DOHH2 (cell line): ENCODE measurements around the gene SHISA2.

ENCODE experiments used
- H3F3A ChIP-seq: fragments of 200-600 bp; sonication (generic), shearing (Covaris generic); 2 replicates; pipeline ENCODE4 v1.6.0; 2016; ENCODE audit warnings: antibody characterized with exemption, mild to moderate bottlenecking; ENCODE audit not compliant: control insufficient read depth, insufficient read depth
- H3K27ac ChIP-seq: fragments of 200-600 bp; sonication (generic); 2 replicates; pipeline ENCODE4 v1.5.1; 2014; ENCODE audit warnings: low read depth, mild to moderate bottlenecking, low read length, moderate library complexity
- H3K27me3 ChIP-seq: fragments of 200-600 bp; sonication (generic); 2 replicates; pipeline ENCODE4 v1.6.1; 2014; ENCODE audit warnings: mild to moderate bottlenecking, low read length, mixed read lengths; ENCODE audit not compliant: control insufficient read depth
- H3K36me3 ChIP-seq: fragments of 200-600 bp; sonication (generic); 2 replicates; pipeline ENCODE4 v1.6.1; 2014; ENCODE audit warnings: mild to moderate bottlenecking, low read length, moderate library complexity, mixed read lengths; ENCODE audit not compliant: control insufficient read depth
- H3K4me1 ChIP-seq: fragments of 200-600 bp; sonication (generic); 2 replicates; pipeline ENCODE4 v1.6.1; 2014; ENCODE audit warnings: mild to moderate bottlenecking, low read length, mixed read lengths; ENCODE audit not compliant: control insufficient read depth
- H3K4me2 ChIP-seq: fragments of 200-600 bp; sonication (generic); 2 replicates; pipeline ENCODE4 v1.6.0; 2014; ENCODE audit warnings: mild to moderate bottlenecking, low read length, moderate library complexity
- H3K4me3 ChIP-seq: fragments of 200-600 bp; sonication (generic); 2 replicates; pipeline ENCODE4 v1.5.1; 2014; ENCODE audit warnings: mild to moderate bottlenecking, low read length, mixed read lengths
- H3K79me2 ChIP-seq: fragments of 200-600 bp; sonication (generic); 2 replicates; pipeline ENCODE4 v1.6.1; 2014; ENCODE audit warnings: mild to moderate bottlenecking, low read length, mixed read lengths; ENCODE audit not compliant: control insufficient read depth
- H3K9me2 ChIP-seq: fragments of 200-600 bp; sonication (generic); replicated peaks from 2 replicates; pipeline ENCODE4 v1.6.1; 2014; ENCODE audit warnings: mild to moderate bottlenecking, low read length, mixed read lengths; ENCODE audit not compliant: control insufficient read depth
- H3K9me3 ChIP-seq: fragments of 200-600 bp; sonication (generic); 2 replicates; pipeline ENCODE4 v1.6.1; 2014; ENCODE audit warnings: antibody characterized with exemption, low read length, mixed read lengths; ENCODE audit not compliant: control insufficient read depth, insufficient read depth
- H4K20me1 ChIP-seq: fragments of 200-600 bp; sonication (generic); 2 replicates; pipeline ENCODE4 v1.6.0; 2014; ENCODE audit warnings: low read depth, mild to moderate bottlenecking, antibody characterized with exemption, low read length, moderate library complexity; ENCODE audit not compliant: control insufficient read depth, insufficient read depth
- EZH2phosphoT487 ChIP-seq: fragments of 200-600 bp; sonication (generic); IDR thresholded peaks from 2 replicates; pipeline ENCODE4 v1.6.1; 2017; ENCODE audit warnings: borderline replicate concordance, mild to moderate bottlenecking, antibody characterized with exemption, low read length, moderate library complexity, mixed read lengths
- TF ChIP-seq, protein P1 (sequence below): fragments of 200-600 bp; sonication (generic); IDR thresholded peaks from one replicate; pipeline ENCODE4 v1.5.1; 2014; ENCODE audit warnings: antibody characterized with exemption, mild to moderate bottlenecking, low read depth, low read length; ENCODE audit not compliant: poor library complexity, severe bottlenecking

Gene SHISA2

DNA sequence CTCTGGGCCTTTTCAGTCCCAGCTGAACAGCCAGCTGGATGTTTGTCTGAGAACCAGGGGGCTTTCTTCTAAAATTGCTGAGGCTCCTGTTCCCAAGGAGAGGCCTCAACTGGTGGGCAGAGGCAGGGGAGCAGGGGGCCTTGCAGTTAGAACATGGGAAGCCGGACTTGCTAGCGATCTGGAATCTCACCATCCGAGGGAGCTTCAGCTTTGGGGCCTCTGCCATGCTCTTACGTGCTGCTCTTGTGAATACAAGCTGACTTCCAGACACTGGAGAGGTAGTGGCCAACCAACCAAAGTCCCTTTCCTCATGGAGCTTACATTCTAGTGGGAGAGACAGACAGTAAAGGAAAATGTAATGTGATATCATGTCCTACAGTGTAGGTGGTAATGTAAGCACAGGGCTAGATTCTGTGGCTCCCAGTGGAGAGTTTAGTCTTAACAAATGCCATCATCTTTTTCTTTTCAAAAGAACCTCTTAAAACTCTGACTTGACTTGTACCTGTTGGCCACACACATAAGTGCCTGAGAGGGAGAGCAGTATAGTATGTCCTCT is 22.2 kb downstream of the SHISA2 start:
- Histone ChIP-seq H3K27me3 (no peaks in the 10 kb centered on the region), H3K9me2 (no peaks in the 10 kb centered on the region), H3K79me2 (no peaks in the 10 kb centered on the region), H3K27ac (no peak overlapping the region), H3K4me2 (no peak overlapping the region), H3K9me3 (no peaks in the 10 kb centered on the region; the same call in 1 of the 2 replicates), H4K20me1 (no peaks in the 10 kb centered on the region), H3K4me3 (no peak overlapping the region), H3K36me3 (no peaks in the 10 kb centered on the region), H3F3A (no peaks in the 10 kb centered on the region), H3K4me1 (no peaks in the 10 kb centered on the region)
- no peak for TF ChIP-seq EZH2phosphoT487
- TF ChIP-seq, protein P1, sequence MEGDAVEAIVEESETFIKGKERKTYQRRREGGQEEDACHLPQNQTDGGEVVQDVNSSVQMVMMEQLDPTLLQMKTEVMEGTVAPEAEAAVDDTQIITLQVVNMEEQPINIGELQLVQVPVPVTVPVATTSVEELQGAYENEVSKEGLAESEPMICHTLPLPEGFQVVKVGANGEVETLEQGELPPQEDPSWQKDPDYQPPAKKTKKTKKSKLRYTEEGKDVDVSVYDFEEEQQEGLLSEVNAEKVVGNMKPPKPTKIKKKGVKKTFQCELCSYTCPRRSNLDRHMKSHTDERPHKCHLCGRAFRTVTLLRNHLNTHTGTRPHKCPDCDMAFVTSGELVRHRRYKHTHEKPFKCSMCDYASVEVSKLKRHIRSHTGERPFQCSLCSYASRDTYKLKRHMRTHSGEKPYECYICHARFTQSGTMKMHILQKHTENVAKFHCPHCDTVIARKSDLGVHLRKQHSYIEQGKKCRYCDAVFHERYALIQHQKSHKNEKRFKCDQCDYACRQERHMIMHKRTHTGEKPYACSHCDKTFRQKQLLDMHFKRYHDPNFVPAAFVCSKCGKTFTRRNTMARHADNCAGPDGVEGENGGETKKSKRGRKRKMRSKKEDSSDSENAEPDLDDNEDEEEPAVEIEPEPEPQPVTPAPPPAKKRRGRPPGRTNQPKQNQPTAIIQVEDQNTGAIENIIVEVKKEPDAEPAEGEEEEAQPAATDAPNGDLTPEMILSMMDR = no peak

- Histone ChIP-seq H4K20me1 (no peaks in the 10 kb centered on the region), H3K9me3 (no peaks in the 10 kb centered on the region; the same call in 1 of the 2 replicates), H3F3A (no peaks in the 10 kb centered on the region), H3K4me2 (no peak overlapping the region), H3K27me3 (no peaks in the 10 kb centered on the region), H3K9me2 (no peaks in the 10 kb centered on the region), H3K4me1 (no peaks in the 10 kb centered on the region), H3K4me3 (no peak overlapping the region), H3K79me2 (no peaks in the 10 kb centered on the region), H3K27ac (no peak overlapping the region), H3K36me3 (no peaks in the 10 kb centered on the region)
- TF ChIP-seq, protein P1 = no peak
- no peak for TF ChIP-seq EZH2phosphoT487
Observed at GRCh38 chr13:26026211-26026610, 25.6 kb downstream of the SHISA2 start.

GRCh38 chr13:26025771-26026170 is 26.0 kb downstream of the SHISA2 start:
- TF ChIP-seq EZH2phosphoT487 = no peak
- TF ChIP-seq, protein P1 = no peak
- H3K4me1 ChIP-seq = no peaks in the 10 kb centered on the region

More at GRCh38 chr13:26025771-26026170, 26.0 kb downstream of the SHISA2 start:
- no peaks in the 10 kb centered on the region for H3K9me2 ChIP-seq
- H3K9me3 ChIP-seq = no peaks in the 10 kb centered on the region; the same call in 1 of the 2 replicates
- H3K79me2 ChIP-seq = no peaks in the 10 kb centered on the region
- H3K27me3 ChIP-seq = no peaks in the 10 kb centered on the region
- no peak overlapping the region for H3K4me3 ChIP-seq
- H3K4me2 ChIP-seq = no peak overlapping the region
- no peaks in the 10 kb centered on the region for H3K36me3 ChIP-seq
- no peak overlapping the region for H3K27ac ChIP-seq
- H4K20me1 ChIP-seq = no peaks in the 10 kb centered on the region
- H3F3A ChIP-seq = no peaks in the 10 kb centered on the region
